HepG2 (cell line): ENCODE results near the gene TRPM1. TPM values are rescaled to one million over a fixed set of nuclear protein-coding genes. Genes with fewer than 3 reads are reported as not detected.

Experiments
- ATAC-seq: fragments of 200-7000 bp; cut with Tn5 transposase; 3 replicates; pipeline ENCODE4 v1.9.1; 2020; ENCODE audit warnings: mild to moderate bottlenecking, moderate library complexity
- BruUV-seq: library from RNA; stranded (reverse); fragments of 400-500 nt; replicated peaks from 2 replicates; lab custom pipeline; 2021; lab: Mats Ljungman, UMichigan
- CTCF ChIA-PET: fragments of 300-600 bp; formaldehyde crosslinking; extraction: SDS; loops from one replicate; lab custom pipeline; 2021; ENCODE audit warnings: low total read pairs, inconsistent platforms, low intra/inter-chr PET ratio; lab: Yijun Ruan, JAX
- POLR2A ChIA-PET: fragments of 350-600 bp; sonication (Branson Sonifier 250); formaldehyde crosslinking; loops from one replicate; lab custom pipeline; 2020; ENCODE audit warnings: antibody characterized with exemption, inconsistent platforms; lab: Yijun Ruan, JAX
- DNase-seq: peaks from one replicate; pipeline ENCODE4 v3.0.0-alpha.2; 2015; ENCODE audit warnings: low spot score
- FAIRE-seq: peaks from 3 replicates; lab custom pipeline; 2011; peaks lifted over from hg19 to GRCh38; lab: Jason Lieb, UNC
- H2AFZ ChIP-seq: one replicate; pipeline ENCODE4 v1.6.1; 2011; ENCODE audit warnings: low read length, inconsistent platforms
- H3K27ac ChIP-seq: fragments of 300-600 bp; 3 replicates; pipeline ENCODE4 v1.8.0; 2011; ENCODE audit warnings: mixed run types, mild to moderate bottlenecking, mixed read lengths, low read length, inconsistent platforms; ENCODE audit not compliant: insufficient read depth; ENCODE audit errors: extremely low read length
- H3K27me3 ChIP-seq, 2 experiments: fragments of 200-600 bp in 1 of 2; 2 replicates in 1 of 2; 3 replicates in 1 of 2; pipeline versions ENCODE4 v1.6.0 to v1.8.0; 2011; ENCODE audit warnings: low read length in 2 of 2, mild to moderate bottlenecking in 2 of 2, moderate library complexity in 2 of 2, inconsistent platforms in 1 of 2; ENCODE audit not compliant: insufficient read depth in 2 of 2, control insufficient read depth in 1 of 2
- H3K36me3 ChIP-seq, 2 experiments: fragments of 200-600 bp in 1 of 2; replicated peaks in 1 of 2; 2 replicates in 1 of 2; 3 replicates in 1 of 2; pipeline versions ENCODE4 v1.5.1 to v1.8.0; 2011; ENCODE audit warnings: low read length in 2 of 2, inconsistent platforms in 1 of 2; ENCODE audit not compliant: insufficient read depth in 2 of 2, control insufficient read depth in 1 of 2
- H3K4me1 ChIP-seq: 2 replicates; pipeline ENCODE4 v1.5.1; 2012; ENCODE audit warnings: low read length, inconsistent platforms; ENCODE audit not compliant: insufficient read depth
- H3K4me2 ChIP-seq: 2 replicates; pipeline ENCODE4 v1.6.0; 2011; ENCODE audit warnings: low read depth, low read length, inconsistent platforms
- H3K4me3 ChIP-seq, 3 experiments: fragments of 200-600 bp in 1 of 3; sonication (generic), shearing (Covaris generic) in 1 of 3; replicated peaks in 1 of 3; 2 replicates each; pipeline ENCODE4 v1.5.1; 2011 to 2016; ENCODE audit warnings: low read length in 3 of 3, inconsistent platforms in 2 of 3, low read depth in 2 of 3, mild to moderate bottlenecking in 2 of 3, control low read depth in 1 of 3, mixed read lengths in 1 of 3; ENCODE audit not compliant: insufficient read depth in 1 of 3
- H3K79me2 ChIP-seq: one replicate; pipeline ENCODE4 v1.6.1; 2011; ENCODE audit warnings: low read length, inconsistent platforms; ENCODE audit not compliant: insufficient read depth
- H3K9ac ChIP-seq: 2 replicates; pipeline ENCODE4 v1.6.0; 2011; ENCODE audit warnings: mild to moderate bottlenecking, low read depth, low read length, inconsistent platforms; ENCODE audit not compliant: insufficient read depth
- H3K9me3 ChIP-seq: 2 replicates; pipeline ENCODE4 v1.5.1; 2012; ENCODE audit warnings: mild to moderate bottlenecking, low read length
- H4K20me1 ChIP-seq: 2 replicates; pipeline ENCODE4 v1.6.0; 2011; ENCODE audit warnings: inconsistent platforms, mild to moderate bottlenecking, low read length, moderate library complexity; ENCODE audit not compliant: insufficient read depth
- DNMT1 ChIP-seq: sonication (generic); formaldehyde crosslinking; IDR thresholded peaks from 2 replicates; pipeline ENCODE4 v1.5.1; 2020; ENCODE audit warnings: mild to moderate bottlenecking, missing genetic modification reagents
- KAT2B ChIP-seq: fragments of 150-350 bp; IDR thresholded peaks from 2 replicates; pipeline ENCODE4 v1.6.1; 2014; ENCODE audit warnings: low read depth, low read length, borderline replicate concordance
- POLR2G ChIP-seq: fragments of 200-400 bp; formaldehyde crosslinking; IDR thresholded peaks from 2 replicates; pipeline ENCODE4 v1.6.1; 2018; ENCODE audit warnings: mild to moderate bottlenecking, low read depth, low read length, moderate library complexity
- U2AF2 ChIP-seq: fragments of 200-400 bp; formaldehyde crosslinking; IDR thresholded peaks from 2 replicates; pipeline ENCODE4 v1.6.1; 2017; ENCODE audit warnings: low read depth, mild to moderate bottlenecking, low read length
- ZFP36L1 ChIP-seq: sonication (generic); formaldehyde crosslinking; IDR thresholded peaks from 2 replicates; pipeline ENCODE4 v1.8.0; 2022; ENCODE audit warnings: mild to moderate bottlenecking, missing genetic modification reagents, moderate library complexity
- ZMAT3 ChIP-seq: sonication (generic); formaldehyde crosslinking; conservative IDR thresholded peaks from 2 replicates; pipeline ENCODE4 v1.7.0; 2021; ENCODE audit warnings: missing genetic modification reagents
- ZNF674 ChIP-seq: sonication (generic); formaldehyde crosslinking; IDR thresholded peaks from 2 replicates; pipeline ENCODE4 v1.5.0; 2020; ENCODE audit warnings: low read depth, mild to moderate bottlenecking, missing genetic modification reagents
- WGBS: methylation state at CpG from one replicate; pipeline ENCODE4 v1.1.6; 2017; ENCODE audit warnings: low lambda C conversion rate; 5-methylcytosine and 5-hydroxymethylcytosine counted together
- in situ Hi-C: cut with HindIII; loops from 2 replicates; pipeline ENCODE4 v1.10.0; 2017; ENCODE audit warnings: low pct_unique_long_range_greater_than_20kb; ENCODE audit not compliant: extremely low pct_ligation_motif_present
- intact Hi-C: fragments of 100-400 bp; cut with micrococcal nuclease; formaldehyde crosslinking; loops from one replicate; pipeline ENCODE4 v1.10.0; 2022; ENCODE audit not compliant: unreplicated experiment
- polyA plus RNA-seq, 8 experiments: library from polyadenylated mRNA; depleted of rRNA in 3 of 8; stranded (reverse) in 7 of 8; unstranded in 1 of 8; fragments of >200 nt; fragmentation: Illumina TruSeq in 4 of 8; extraction: Trizol in 4 of 8; gene quantifications; 2 replicates each; pipeline versions ENCODE4 v1.2.1 to v1.2.3, GENCODE V29; 2011 to 2016; ENCODE audit warnings: low read depth in 4 of 8, missing spikeins in 1 of 8, mixed read lengths in 1 of 8; ENCODE audit not compliant: insufficient read depth in 1 of 8
- total RNA-seq, 5 experiments: library from RNA; depleted of rRNA; stranded (reverse); fragments of >200 nt; fragmentation: Illumina TruSeq; extraction: Trizol; gene quantifications; 2 replicates each; pipeline ENCODE4 v1.2.3, GENCODE V29; 2016; ENCODE audit warnings: low read depth in 1 of 5
- TF ChIP-seq, protein P1 (sequence below): sonication (generic); formaldehyde crosslinking; IDR thresholded peaks from 2 replicates; pipeline ENCODE4 v1.5.0; 2020; ENCODE audit warnings: missing genetic modification reagents
- TF ChIP-seq, protein P2 (sequence below): sonication (generic); formaldehyde crosslinking; IDR thresholded peaks from 2 replicates; pipeline ENCODE4 v1.4.0; 2020; ENCODE audit warnings: mild to moderate bottlenecking, missing genetic modification reagents
- TF ChIP-seq, protein P3 (sequence below): fragments of 450-650 bp; IDR thresholded peaks from 2 replicates; pipeline ENCODE4 v1.6.1; 2016
- TF ChIP-seq, protein P4 (sequence below): fragments of 450-650 bp; IDR thresholded peaks from 2 replicates; pipeline ENCODE4 v1.6.1; 2017

Gene TRPM1
- total and polyA plus RNA-seq, 2 of the 13 experiments (the other 11 are each of a cell fraction or from before 2014, with no cell fraction given), result not detected

DNA sequence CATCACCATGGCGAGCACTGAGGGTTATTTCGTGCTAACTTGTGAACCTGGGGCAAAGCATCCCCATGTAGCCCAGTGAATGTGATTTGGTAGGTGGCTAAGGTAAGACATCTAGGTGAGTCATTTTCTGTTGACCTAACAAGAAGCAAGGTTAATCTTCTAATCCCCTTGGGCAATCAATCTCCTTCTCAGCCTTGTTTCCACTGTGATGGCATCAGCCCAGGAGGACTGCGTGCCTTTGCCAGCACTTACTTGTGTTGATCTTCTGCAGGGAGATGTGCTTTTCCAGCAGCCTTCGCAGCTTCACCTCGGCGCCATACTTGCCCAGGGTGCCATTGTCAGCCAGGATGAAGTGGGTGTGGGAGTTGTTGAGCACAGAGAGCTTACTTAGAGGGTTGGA, 35.7 kb downstream of the TRPM1 start:
- Histone ChIP-seq H3K9me3 (no peaks in the 10 kb centered on the region), H2AFZ (no peak overlapping the region), H3K9ac (no peak overlapping the region), H4K20me1 (no peaks in the 10 kb centered on the region), H3K27me3 (no peaks in the 10 kb centered on the region; a peak in 1 of 5 replicates), H3K36me3 (no peaks in the 10 kb centered on the region), H3K4me2 (no peak overlapping the region), H3K27ac (no peak overlapping the region), H3K4me3 (no peak overlapping the region), H3K79me2 (no peaks in the 10 kb centered on the region), H3K4me1 (peaks cover 25% of the 10 kb centered on the region)
- FAIRE-seq, result no peak
- ChIA-PET POLR2A (no interaction called here), CTCF (no interaction called here)
- in situ Hi-C loops (no loop called here), intact Hi-C loops (no loop called here)
- 79% methylated on average over 6 of the region's 6 CpGs for WGBS
- no TSS peak for BruUV-seq
- DNase-seq, result no peak
- no peak for ATAC-seq
- TF ChIP-seq, protein P1, sequence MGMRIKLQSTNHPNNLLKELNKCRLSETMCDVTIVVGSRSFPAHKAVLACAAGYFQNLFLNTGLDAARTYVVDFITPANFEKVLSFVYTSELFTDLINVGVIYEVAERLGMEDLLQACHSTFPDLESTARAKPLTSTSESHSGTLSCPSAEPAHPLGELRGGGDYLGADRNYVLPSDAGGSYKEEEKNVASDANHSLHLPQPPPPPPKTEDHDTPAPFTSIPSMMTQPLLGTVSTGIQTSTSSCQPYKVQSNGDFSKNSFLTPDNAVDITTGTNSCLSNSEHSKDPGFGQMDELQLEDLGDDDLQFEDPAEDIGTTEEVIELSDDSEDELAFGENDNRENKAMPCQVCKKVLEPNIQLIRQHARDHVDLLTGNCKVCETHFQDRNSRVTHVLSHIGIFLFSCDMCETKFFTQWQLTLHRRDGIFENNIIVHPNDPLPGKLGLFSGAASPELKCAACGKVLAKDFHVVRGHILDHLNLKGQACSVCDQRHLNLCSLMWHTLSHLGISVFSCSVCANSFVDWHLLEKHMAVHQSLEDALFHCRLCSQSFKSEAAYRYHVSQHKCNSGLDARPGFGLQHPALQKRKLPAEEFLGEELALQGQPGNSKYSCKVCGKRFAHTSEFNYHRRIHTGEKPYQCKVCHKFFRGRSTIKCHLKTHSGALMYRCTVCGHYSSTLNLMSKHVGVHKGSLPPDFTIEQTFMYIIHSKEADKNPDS (CRISPR knock-in tag), result no peak
- TF ChIP-seq, protein P2, sequence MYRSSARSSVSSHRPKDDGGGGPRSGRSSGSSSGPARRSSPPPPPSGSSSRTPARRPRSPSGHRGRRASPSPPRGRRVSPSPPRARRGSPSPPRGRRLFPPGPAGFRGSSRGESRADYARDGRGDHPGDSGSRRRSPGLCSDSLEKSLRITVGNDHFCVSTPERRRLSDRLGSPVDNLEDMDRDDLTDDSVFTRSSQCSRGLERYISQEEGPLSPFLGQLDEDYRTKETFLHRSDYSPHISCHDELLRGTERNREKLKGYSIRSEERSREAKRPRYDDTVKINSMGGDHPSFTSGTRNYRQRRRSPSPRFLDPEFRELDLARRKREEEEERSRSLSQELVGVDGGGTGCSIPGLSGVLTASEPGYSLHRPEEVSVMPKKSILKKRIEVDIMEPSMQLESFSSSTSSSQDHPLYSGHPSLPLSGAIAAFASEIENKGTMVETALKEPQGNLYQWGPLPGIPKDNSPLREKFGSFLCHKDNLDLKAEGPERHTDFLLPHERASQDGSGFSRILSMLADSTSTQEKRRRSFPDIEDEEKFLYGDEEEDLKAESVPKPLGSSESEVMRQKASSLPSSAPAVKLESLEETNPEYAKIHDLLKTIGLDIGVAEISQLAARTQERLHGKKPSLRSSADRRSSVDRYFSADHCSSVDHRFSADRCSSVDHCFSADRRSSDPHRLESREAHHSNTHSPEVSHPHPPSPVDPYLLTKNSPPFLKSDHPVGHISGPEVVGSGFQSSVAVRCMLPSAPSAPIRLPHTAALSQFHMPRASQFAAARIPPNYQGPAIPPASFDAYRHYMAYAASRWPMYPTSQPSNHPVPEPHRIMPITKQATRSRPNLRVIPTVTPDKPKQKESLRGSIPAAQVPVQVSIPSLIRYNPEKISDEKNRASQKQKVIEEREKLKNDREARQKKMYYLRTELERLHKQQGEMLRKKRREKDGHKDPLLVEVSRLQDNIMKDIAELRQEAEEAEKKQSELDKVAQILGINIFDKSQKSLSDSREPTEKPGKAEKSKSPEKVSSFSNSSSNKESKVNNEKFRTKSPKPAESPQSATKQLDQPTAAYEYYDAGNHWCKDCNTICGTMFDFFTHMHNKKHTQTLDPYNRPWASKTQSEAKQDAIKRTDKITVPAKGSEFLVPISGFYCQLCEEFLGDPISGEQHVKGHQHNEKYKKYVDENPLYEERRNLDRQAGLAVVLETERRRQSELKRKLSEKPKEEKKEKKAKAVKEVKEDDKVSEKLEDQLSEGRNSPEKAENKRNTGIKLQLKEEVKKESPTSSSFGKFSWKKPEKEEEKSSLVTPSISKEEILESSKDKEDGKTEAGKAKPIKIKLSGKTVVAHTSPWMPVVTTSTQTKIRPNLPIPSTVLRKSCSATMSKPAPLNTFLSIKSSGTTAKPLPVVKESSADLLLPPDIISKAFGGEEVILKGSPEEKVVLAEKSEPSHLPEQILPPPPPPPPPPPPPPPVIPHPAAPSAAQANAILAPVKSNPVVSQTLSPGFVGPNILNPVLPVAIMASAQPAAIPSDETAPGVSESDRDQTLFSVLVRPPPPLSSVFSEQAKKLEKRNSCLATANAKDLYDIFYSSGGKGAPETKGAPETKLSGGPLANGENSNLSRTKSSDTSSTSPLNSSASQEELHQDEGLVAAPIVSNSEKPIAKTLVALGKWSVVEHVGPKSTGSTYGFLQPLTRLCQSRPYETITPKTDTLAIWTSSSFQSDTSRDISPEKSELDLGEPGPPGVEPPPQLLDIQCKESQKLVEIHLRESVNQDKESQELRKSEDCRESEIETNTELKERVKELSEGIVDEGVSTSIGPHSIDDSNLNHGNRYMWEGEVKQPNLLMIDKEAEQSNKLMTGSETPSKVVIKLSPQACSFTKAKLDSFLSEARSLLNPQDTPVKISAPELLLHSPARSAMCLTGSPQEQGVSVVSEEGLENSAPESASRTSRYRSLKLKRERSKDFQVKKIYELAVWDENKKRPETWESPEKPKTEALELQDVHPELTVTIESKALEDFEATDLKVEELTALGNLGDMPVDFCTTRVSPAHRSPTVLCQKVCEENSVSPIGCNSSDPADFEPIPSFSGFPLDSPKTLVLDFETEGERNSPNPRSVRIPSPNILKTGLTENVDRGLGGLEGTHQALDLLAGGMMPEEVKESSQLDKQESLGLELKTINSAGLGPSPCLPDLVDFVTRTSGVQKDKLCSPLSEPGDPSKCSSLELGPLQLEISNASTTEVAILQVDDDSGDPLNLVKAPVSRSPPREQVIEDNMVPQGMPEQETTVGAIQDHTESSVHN, result no peak
- no peak for TF ChIP-seq ZMAT3 (CRISPR knock-in tag)
- no peak for TF ChIP-seq U2AF2
- TF ChIP-seq, protein P3, sequence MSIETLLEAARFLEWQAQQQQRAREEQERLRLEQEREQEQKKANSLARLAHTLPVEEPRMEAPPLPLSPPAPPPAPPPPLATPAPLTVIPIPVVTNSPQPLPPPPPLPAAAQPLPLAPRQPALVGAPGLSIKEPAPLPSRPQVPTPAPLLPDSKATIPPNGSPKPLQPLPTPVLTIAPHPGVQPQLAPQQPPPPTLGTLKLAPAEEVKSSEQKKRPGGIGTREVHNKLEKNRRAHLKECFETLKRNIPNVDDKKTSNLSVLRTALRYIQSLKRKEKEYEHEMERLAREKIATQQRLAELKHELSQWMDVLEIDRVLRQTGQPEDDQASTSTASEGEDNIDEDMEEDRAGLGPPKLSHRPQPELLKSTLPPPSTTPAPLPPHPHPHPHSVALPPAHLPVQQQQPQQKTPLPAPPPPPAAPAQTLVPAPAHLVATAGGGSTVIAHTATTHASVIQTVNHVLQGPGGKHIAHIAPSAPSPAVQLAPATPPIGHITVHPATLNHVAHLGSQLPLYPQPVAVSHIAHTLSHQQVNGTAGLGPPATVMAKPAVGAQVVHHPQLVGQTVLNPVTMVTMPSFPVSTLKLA, result no peak
- no peak for TF ChIP-seq ZNF674 (CRISPR knock-in tag)
- TF ChIP-seq KAT2B, result no peak
- TF ChIP-seq, protein P4, sequence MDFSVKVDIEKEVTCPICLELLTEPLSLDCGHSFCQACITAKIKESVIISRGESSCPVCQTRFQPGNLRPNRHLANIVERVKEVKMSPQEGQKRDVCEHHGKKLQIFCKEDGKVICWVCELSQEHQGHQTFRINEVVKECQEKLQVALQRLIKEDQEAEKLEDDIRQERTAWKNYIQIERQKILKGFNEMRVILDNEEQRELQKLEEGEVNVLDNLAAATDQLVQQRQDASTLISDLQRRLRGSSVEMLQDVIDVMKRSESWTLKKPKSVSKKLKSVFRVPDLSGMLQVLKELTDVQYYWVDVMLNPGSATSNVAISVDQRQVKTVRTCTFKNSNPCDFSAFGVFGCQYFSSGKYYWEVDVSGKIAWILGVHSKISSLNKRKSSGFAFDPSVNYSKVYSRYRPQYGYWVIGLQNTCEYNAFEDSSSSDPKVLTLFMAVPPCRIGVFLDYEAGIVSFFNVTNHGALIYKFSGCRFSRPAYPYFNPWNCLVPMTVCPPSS, result no peak
- no peak for TF ChIP-seq DNMT1 (CRISPR knock-in tag)
- TF ChIP-seq ZFP36L1, result no peak
- TF ChIP-seq POLR2G, result no peak
